Activated CD4-positive, alpha-beta T cell treated with anti-CD3 and anti-CD28 coated beads for 36 hours (primary cell): ENCODE measurements around the gene GHR. TPM values are rescaled to one million over a fixed set of nuclear protein-coding genes. Genes with fewer than 3 reads are reported as not detected.

ENCODE experiments used
- ATAC-seq: fragments of 200-7000 bp; cut with Tn5 transposase; one replicate; pipeline ENCODE4 v1.10.0; 2021; ENCODE audit warnings: mild to moderate bottlenecking, moderate library complexity
- CTCF ChIA-PET: fragments of 350-600 bp; sonication (Branson Sonifier 250); formaldehyde crosslinking; loops from one replicate; lab custom pipeline; 2021; ENCODE audit warnings: antibody characterized with exemption; lab: Charles Lee
- POLR2A ChIA-PET: fragments of 350-600 bp; sonication (Branson Sonifier 250); formaldehyde crosslinking; loops from one replicate; lab custom pipeline; 2021; ENCODE audit warnings: antibody characterized with exemption, inconsistent platforms; lab: Charles Lee
- DNase-seq: peaks from one replicate; pipeline ENCODE4 v3.0.0-alpha.2; 2020
- H3K27ac Mint-ChIP-seq: one replicate; pipeline ENCODE4 v1.8.0; 2021; ENCODE audit warnings: mixed read lengths
- H3K27me3 Mint-ChIP-seq: one replicate; pipeline ENCODE4 v1.8.0; 2021; ENCODE audit warnings: mixed read lengths
- H3K36me3 Mint-ChIP-seq: one replicate; pipeline ENCODE4 v1.8.0; 2021; ENCODE audit warnings: low read depth, mixed read lengths
- H3K4me1 Mint-ChIP-seq: one replicate; pipeline ENCODE4 v1.8.0; 2021; ENCODE audit warnings: mixed read lengths
- H3K4me3 Mint-ChIP-seq: one replicate; pipeline ENCODE4 v1.8.0; 2021; ENCODE audit warnings: mild to moderate bottlenecking, moderate library complexity, mixed read lengths
- H3K9me3 Mint-ChIP-seq: one replicate; pipeline ENCODE4 v1.8.0; 2021; ENCODE audit warnings: low read depth, mixed read lengths
- intact Hi-C, 2 experiments: fragments of 100-400 bp; cut with DNase I in 1 of 2; cut with micrococcal nuclease in 1 of 2; formaldehyde crosslinking; loops; one replicate each; pipeline versions ENCODE4 v1.14.2 to v1.15.1; 2022 to 2024; cut with DNase I, micrococcal nuclease
- total RNA-seq, 2 experiments: library from RNA; stranded (reverse); gene quantifications; one replicate each; pipeline ENCODE4 v1.2.3, GENCODE V29; 2021

The GHR gene
- total RNA-seq, 2 experiments from 2014 or later, result not detected

- intact Hi-C loops, result loop anchor here in 1 of 2 experiments (5.0 kb wide), 1 partner anchor 249 kb away; no protein-coding TSS in a partner anchor
- Mint-ChIP-seq H3K27ac (no peak overlapping the region), H3K9me3 (no peaks in the 10 kb centered on the region), H3K4me1 (no peaks in the 10 kb centered on the region), H3K36me3 (no peaks in the 10 kb centered on the region), H3K4me3 (no peak overlapping the region), H3K27me3 (peaks cover 4% of the 10 kb centered on the region)
- ChIA-PET CTCF (interaction anchor here (1.1 kb wide), 1 partner anchor 47 kb away, joined by 3 read pairs; no protein-coding TSS in a partner anchor), POLR2A (no interaction called here)
- DNase-seq (no peak), ATAC-seq (no peak)
Measured at GRCh38 chr5:42518595-42519221, 95.5 kb downstream of the GHR start.

- CTCF ChIA-PET, result no interaction called here
- Mint-ChIP-seq H3K4me3 (no peak overlapping the region), H3K4me1 (no peaks in the 10 kb centered on the region), H3K9me3 (no peaks in the 10 kb centered on the region), H3K36me3 (no peaks in the 10 kb centered on the region), H3K27ac (no peak overlapping the region), H3K27me3 (peaks cover 4% of the 10 kb centered on the region)
- no peak for ATAC-seq
- intact Hi-C loops, result no loop called here
- POLR2A ChIA-PET, result no interaction called here
- DNase-seq, result no peak
Measured at GRCh38 chr5:42520203-42520602, 97.0 kb downstream of the GHR start.

GRCh38 chr5:42520957-42521356, 97.7 kb downstream of the GHR start:
- Mint-ChIP-seq H3K4me3 (no peak overlapping the region), H3K27ac (no peak overlapping the region), H3K36me3 (no peaks in the 10 kb centered on the region), H3K9me3 (no peaks in the 10 kb centered on the region), H3K4me1 (no peaks in the 10 kb centered on the region), H3K27me3 (peaks cover 4% of the 10 kb centered on the region)
- ATAC-seq (no peak), DNase-seq (no peak)
- intact Hi-C loops, result no loop called here
- POLR2A ChIA-PET, result no interaction called here
- CTCF ChIA-PET, result no interaction called here

- CTCF ChIA-PET, result no interaction called here
Measured at GRCh38 chr5:42521406-42521805, 98.2 kb downstream of the GHR start.

GRCh38 chr5:42522783-42523182, 99.5 kb downstream of the GHR start:
- Mint-ChIP-seq H3K27me3 (peaks cover 2% of the 10 kb centered on the region), H3K9me3 (no peaks in the 10 kb centered on the region), H3K36me3 (no peaks in the 10 kb centered on the region), H3K27ac (no peak overlapping the region), H3K4me3 (no peak overlapping the region), H3K4me1 (no peaks in the 10 kb centered on the region)
- ATAC-seq (no peak), DNase-seq (no peak)
- intact Hi-C loops, result no loop called here
- CTCF ChIA-PET, result no interaction called here
- POLR2A ChIA-PET, result no interaction called here

More at GRCh38 chr5:42521406-42521805, 98.2 kb downstream of the GHR start:
- POLR2A ChIA-PET, result no interaction called here
- peaks cover 3% of the 10 kb centered on the region for H3K27me3 Mint-ChIP-seq
- intact Hi-C loops, result no loop called here
- DNase-seq (no peak), ATAC-seq (no peak)
- no peak overlapping the region for H3K27ac Mint-ChIP-seq
- H3K4me3 Mint-ChIP-seq, result no peak overlapping the region
- no peaks in the 10 kb centered on the region for H3K36me3 Mint-ChIP-seq
- H3K9me3 Mint-ChIP-seq, result no peaks in the 10 kb centered on the region
- H3K4me1 Mint-ChIP-seq, result no peaks in the 10 kb centered on the region

GRCh38 chr5:42526179-42526578, 102.9 kb downstream of the GHR start:
- intact Hi-C loops, result no loop called here
- Mint-ChIP-seq H3K4me1 (no peaks in the 10 kb centered on the region), H3K27me3 (peaks cover 2% of the 10 kb centered on the region), H3K27ac (no peak overlapping the region), H3K4me3 (no peak overlapping the region), H3K9me3 (no peaks in the 10 kb centered on the region), H3K36me3 (no peaks in the 10 kb centered on the region)
- ChIA-PET POLR2A (no interaction called here), CTCF (no interaction called here)
- DNase-seq (no peak), ATAC-seq (no peak)

GRCh38 chr5:42531611-42532010, 108.4 kb downstream of the GHR start:
- POLR2A ChIA-PET, result no interaction called here

GRCh38 chr5:42542106-42542505, 118.9 kb downstream of the GHR start:
- H3K9me3 Mint-ChIP-seq, result peaks cover 4% of the 10 kb centered on the region
- H3K27ac Mint-ChIP-seq, result no peak overlapping the region
- ChIA-PET CTCF (no interaction called here), POLR2A (no interaction called here)
- ATAC-seq, result no peak
- no peak overlapping the region for H3K4me3 Mint-ChIP-seq
- intact Hi-C loops, result no loop called here
- peaks cover 7% of the 10 kb centered on the region for H3K27me3 Mint-ChIP-seq
- no peak for DNase-seq
- H3K4me1 Mint-ChIP-seq, result no peaks in the 10 kb centered on the region
- peaks cover 2% of the 10 kb centered on the region for H3K36me3 Mint-ChIP-seq

More at GRCh38 chr5:42531611-42532010, 108.4 kb downstream of the GHR start:
- H3K4me1 Mint-ChIP-seq, result no peaks in the 10 kb centered on the region
- peaks cover 2% of the 10 kb centered on the region for H3K27me3 Mint-ChIP-seq
- DNase-seq (no peak), ATAC-seq (no peak)
- intact Hi-C loops, result no loop called here
- CTCF ChIA-PET, result no interaction called here
- no peaks in the 10 kb centered on the region for H3K36me3 Mint-ChIP-seq
- H3K9me3 Mint-ChIP-seq, result no peaks in the 10 kb centered on the region
- H3K27ac Mint-ChIP-seq, result no peak overlapping the region
- no peak overlapping the region for H3K4me3 Mint-ChIP-seq

GRCh38 chr5:42543774-42544173, 120.5 kb downstream of the GHR start:
- CTCF ChIA-PET, result interaction anchor here (0.8 kb wide), 1 partner anchor 27 kb away, joined by 4 read pairs; no protein-coding TSS in a partner anchor
- H3K4me1 Mint-ChIP-seq, result no peaks in the 10 kb centered on the region
- H3K27me3 Mint-ChIP-seq, result peaks cover 7% of the 10 kb centered on the region

GRCh38 chr5:42545038-42545437, 121.8 kb downstream of the GHR start:
- Mint-ChIP-seq H3K9me3 (peaks cover under 1% of the 10 kb centered on the region), H3K4me1 (no peaks in the 10 kb centered on the region), H3K4me3 (no peak overlapping the region), H3K36me3 (peaks cover 2% of the 10 kb centered on the region), H3K27ac (no peak overlapping the region), H3K27me3 (peaks cover 7% of the 10 kb centered on the region)
- ATAC-seq (no peak), DNase-seq (no peak)
- CTCF ChIA-PET, result no interaction called here
- intact Hi-C loops, result no loop called here
- POLR2A ChIA-PET, result no interaction called here

More at GRCh38 chr5:42543774-42544173, 120.5 kb downstream of the GHR start:
- DNase-seq (no peak), ATAC-seq (no peak)
- POLR2A ChIA-PET, result no interaction called here
- peaks cover 2% of the 10 kb centered on the region for H3K36me3 Mint-ChIP-seq
- peaks cover 4% of the 10 kb centered on the region for H3K9me3 Mint-ChIP-seq
- no peak overlapping the region for H3K27ac Mint-ChIP-seq
- intact Hi-C loops, result no loop called here
- no peak overlapping the region for H3K4me3 Mint-ChIP-seq

- Mint-ChIP-seq H3K27me3 (peaks cover under 1% of the 10 kb centered on the region), H3K4me1 (no peaks in the 10 kb centered on the region), H3K4me3 (no peak overlapping the region), H3K27ac (no peak overlapping the region), H3K9me3 (no peaks in the 10 kb centered on the region), H3K36me3 (no peaks in the 10 kb centered on the region)
- intact Hi-C loops, result no loop called here
- CTCF ChIA-PET, result no interaction called here
- POLR2A ChIA-PET, result no interaction called here
- no peak for DNase-seq
- no peak for ATAC-seq
Measured at GRCh38 chr5:42547141-42547540, 123.9 kb downstream of the GHR start.

GRCh38 chr5:42547894-42548293, 124.7 kb downstream of the GHR start:
- POLR2A ChIA-PET, result no interaction called here
- H3K27me3 Mint-ChIP-seq, result no peaks in the 10 kb centered on the region
- CTCF ChIA-PET, result no interaction called here
- H3K9me3 Mint-ChIP-seq, result no peaks in the 10 kb centered on the region
- H3K27ac Mint-ChIP-seq, result no peak overlapping the region
- H3K4me3 Mint-ChIP-seq, result no peak overlapping the region
- DNase-seq (no peak), ATAC-seq (no peak)
- no peaks in the 10 kb centered on the region for H3K4me1 Mint-ChIP-seq
- intact Hi-C loops, result no loop called here
- H3K36me3 Mint-ChIP-seq, result no peaks in the 10 kb centered on the region
